GM08714 (cell line): ENCODE measurements around the gene KCNMB2.
"Not testable (repeated sequence)": the region's sequence is repeated elsewhere in the genome, so short reads cannot be mapped to it uniquely, and the experiment has no call there.

Experiments
- H3K4me3 ChIP-seq: fragments of 200-500 bp; sonication (Bioruptor generic); 2 replicates; pipeline ENCODE4 v1.5.1; 2014; ENCODE audit warnings: mild to moderate bottlenecking, low read length, inconsistent platforms
- ZNF274 ChIP-seq: IDR thresholded peaks from 2 replicates; pipeline ENCODE4 v1.6.1; 2012; ENCODE audit warnings: mild to moderate bottlenecking, low read depth, low read length

Gene KCNMB2

DNA sequence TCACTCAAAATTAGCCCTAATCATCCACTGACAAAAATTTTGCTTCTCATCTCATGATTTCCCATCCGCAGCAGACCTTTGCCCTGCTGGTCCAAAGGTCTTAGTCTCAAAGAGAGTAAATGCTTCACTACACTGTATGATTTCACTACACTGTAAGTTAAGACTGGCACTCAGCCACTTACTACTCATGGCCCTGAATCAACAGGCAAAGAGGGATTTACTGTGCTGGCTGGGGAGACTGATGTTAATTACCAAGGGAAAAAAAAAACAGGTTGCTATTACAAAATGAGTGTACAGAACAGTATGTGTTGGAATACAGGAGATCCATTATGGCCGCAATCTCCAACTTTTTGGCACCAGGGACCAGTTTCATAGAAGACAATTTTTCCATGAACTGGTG is 320.6 kb downstream of the KCNMB2 start:
- no peak overlapping the region for H3K4me3 ChIP-seq
- TF ChIP-seq ZNF274: no peak

DNA sequence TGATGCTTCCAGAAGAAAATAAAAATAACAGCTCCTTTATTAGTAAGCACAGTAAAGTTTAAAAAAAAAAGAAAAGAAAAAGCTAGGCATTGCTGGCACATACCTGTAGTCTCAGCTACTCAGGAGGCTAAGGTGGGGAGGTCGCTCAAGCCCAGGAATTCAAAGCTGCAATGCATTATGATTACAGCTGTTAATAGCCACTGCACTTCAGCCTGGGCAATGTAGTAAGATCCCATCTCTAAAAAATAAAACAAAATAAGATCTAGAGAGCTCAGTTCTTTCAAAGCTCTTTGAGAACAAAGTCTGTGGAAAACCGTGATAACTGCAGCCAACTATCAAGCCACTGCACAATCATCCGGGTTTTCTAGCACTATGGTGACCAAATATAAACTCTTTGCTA is 323.1 kb downstream of the KCNMB2 start:
- H3K4me3 ChIP-seq: no peak overlapping the region
- TF ChIP-seq ZNF274: no peak

DNA sequence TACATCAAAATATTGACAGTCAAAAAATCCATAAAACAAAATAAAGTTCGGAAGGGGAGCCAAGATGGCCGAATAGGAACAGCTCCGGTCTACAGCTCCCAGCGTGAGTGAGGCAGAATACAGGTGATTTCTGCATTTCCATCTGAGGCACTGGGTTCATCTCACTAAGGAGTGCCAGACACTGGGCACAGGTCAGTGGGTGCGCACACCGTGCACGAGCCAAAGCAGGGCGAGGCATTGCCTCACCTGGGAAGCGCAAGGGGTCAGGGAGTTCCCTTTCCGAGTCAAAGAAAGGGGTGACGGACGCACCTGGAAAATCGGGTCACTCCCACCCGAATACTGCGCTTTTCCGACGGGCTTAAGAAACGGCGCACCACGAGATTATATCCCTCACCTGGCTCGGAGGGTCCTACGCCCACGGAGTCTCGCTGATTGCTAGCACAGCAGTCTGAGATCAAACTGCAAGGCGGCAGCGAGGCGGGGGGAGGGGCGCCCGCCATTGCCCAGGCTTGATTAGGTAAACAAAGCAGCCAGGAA is 323.7 kb downstream of the KCNMB2 start:
- not testable (repeated sequence) for H3K4me3 ChIP-seq

DNA sequence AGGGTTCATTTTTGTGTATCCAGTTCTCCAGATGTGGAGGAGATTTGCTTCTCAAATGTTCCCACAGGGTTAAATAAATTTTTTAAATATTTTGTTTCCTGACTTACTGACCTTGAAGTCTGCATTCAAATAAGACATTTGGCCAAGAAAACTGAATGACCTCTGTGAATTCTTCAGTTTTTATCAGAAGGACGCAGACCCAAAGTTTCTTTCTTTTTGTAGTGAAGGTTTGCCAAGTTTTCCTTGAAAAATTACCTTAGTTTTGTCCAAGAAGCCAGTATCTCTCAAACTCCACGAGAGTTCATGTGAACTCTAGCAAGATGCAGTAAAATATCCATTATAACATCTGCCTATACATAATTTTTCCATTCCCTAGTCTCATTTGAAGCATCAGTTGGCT is 332.4 kb downstream of the KCNMB2 start:
- H3K4me3 ChIP-seq: no peak overlapping the region
- no peak for TF ChIP-seq ZNF274

DNA sequence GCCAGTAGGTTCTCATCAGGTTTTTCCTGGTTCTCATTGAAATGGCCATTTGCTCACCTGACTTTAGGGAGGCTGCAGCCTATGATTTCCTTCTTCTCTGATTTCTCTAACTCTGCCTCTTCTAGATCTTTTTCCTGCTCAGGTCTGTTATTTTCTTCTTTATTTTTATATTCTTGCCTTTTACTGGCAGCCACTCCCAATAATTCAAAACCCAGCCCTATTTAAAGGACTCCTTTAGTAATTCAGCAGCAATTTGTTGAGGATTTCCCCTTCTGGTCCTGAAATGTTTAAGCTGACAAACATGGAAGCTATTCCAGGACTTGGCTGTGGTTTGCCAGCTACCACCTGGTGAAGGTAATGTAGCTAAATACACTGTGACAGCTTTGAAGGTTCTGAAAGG is 333.8 kb downstream of the KCNMB2 start:
- TF ChIP-seq ZNF274: no peak
- no peak overlapping the region for H3K4me3 ChIP-seq

DNA sequence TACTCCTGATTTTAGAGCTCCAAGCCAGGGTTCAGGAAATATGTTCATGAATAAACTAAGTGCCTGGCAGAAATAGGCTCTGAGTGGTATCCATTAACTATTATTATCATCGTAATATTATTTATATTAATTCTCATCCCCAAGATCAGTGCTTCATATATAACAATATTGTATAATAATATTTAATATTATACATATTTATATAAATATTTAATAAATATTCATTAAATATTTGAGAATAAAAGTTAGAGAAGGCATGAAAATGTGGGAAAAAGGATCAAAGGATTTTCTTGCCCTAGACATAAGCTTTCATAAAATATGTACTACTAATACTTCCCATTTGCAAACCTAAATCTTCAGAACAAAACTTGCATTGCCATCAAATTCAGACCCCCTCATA is 338.9 kb downstream of the KCNMB2 start:
- TF ChIP-seq ZNF274: no peak

DNA sequence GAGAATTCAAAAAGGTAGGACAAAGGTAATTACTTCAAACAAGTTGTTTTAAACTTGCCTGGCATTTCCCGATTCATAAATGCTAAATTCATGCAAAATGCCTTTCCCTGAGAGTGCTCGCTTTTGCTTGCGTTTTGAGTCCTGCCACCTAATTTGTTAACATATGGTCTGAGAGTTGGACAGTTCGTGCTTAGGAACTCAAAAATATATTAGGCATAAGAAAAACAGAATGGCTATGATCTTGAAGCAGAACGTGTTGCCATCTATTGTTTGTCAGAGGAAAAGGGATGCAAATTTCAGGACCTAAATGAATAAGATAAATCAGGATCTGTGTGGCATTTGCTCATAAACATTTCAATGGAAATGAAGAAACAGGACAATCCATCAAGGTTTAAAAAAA is 339.6 kb downstream of the KCNMB2 start:
- H3K4me3 ChIP-seq: no peak overlapping the region
- TF ChIP-seq ZNF274: no peak

More for the DNA sequence above, 338.9 kb downstream of the KCNMB2 start:
- no peak overlapping the region for H3K4me3 ChIP-seq

DNA sequence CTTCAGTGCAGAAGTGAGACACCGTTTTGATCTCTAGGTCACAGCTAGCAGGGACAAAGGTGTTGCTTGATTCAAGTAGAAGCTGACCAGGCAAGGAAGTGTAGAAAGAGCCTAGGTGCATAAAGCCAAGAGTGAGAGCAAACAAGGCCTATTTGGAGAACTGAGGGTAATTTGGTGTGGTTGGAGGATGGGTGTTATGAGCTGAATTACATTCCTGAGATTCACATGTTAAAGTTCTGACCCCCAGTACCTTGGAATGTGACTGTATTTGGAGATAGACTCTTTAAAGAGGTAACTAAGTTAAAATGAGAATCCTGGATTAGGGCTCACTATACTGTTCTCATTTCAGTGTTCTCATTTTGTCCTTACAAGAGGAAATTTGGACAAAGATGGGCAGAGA is 344.0 kb downstream of the KCNMB2 start:
- H3K4me3 ChIP-seq: no peak overlapping the region
- no peak for TF ChIP-seq ZNF274
